GM23248 (cell line): Measurements from ENCODE around the gene MIOS.

Source experiments
- EZH2 ChIP-seq: fragments of 200-600 bp; sonication (generic); IDR thresholded peaks from 2 replicates; pipeline ENCODE4 v1.6.1; 2018; ENCODE audit warnings: antibody characterized with exemption, mild to moderate bottlenecking; ENCODE audit not compliant: insufficient read depth, poor library complexity, severe bottlenecking
- EZH2phosphoT487 ChIP-seq: fragments of 200-600 bp; sonication (generic); IDR thresholded peaks from 2 replicates; pipeline ENCODE4 v1.6.1; 2018; ENCODE audit warnings: antibody characterized with exemption, moderate library complexity, mild to moderate bottlenecking, low read depth; ENCODE audit not compliant: insufficient read depth

DNA sequence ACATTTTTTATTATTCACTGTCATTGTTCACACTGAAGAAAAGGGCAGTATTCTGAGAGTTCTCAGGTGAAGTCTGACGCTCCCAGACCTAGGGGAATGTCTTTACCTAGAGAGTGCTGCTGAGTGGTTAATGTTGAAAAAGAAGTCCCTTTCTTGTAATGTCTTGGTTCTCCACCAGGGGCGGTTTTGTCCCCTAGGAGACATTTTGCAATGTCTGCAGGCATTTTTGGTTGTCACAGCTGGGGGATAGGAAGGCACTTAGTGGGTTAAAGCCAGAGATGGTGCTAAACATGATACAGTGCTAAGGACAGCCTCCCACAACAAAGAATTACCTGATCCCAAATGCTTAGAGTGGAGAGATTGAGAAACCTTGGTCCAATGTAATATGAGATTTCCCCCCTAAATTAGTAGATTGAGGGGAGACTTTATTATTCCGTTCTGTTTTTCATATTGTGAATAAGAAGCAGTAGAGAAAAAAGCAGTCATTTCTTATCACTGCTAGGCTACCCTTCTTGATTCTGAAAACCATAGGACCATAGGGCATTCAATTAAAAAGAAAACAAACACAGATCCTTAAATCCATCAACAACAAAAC lies 87.0 kb downstream of the MIOS start:
- TF ChIP-seq EZH2, result no peak
- no peak for TF ChIP-seq EZH2phosphoT487
